Measurements from ENCODE around the gene CGB1. TPM values are rescaled to one million over a fixed set of nuclear protein-coding genes. Genes with fewer than 3 reads are reported as not detected.

Gene CGB1
- total and polyA plus RNA-seq, 2 of the 13 experiments (the other 11 are each of a cell fraction or from before 2014, with no cell fraction given) = not detected

DNA sequence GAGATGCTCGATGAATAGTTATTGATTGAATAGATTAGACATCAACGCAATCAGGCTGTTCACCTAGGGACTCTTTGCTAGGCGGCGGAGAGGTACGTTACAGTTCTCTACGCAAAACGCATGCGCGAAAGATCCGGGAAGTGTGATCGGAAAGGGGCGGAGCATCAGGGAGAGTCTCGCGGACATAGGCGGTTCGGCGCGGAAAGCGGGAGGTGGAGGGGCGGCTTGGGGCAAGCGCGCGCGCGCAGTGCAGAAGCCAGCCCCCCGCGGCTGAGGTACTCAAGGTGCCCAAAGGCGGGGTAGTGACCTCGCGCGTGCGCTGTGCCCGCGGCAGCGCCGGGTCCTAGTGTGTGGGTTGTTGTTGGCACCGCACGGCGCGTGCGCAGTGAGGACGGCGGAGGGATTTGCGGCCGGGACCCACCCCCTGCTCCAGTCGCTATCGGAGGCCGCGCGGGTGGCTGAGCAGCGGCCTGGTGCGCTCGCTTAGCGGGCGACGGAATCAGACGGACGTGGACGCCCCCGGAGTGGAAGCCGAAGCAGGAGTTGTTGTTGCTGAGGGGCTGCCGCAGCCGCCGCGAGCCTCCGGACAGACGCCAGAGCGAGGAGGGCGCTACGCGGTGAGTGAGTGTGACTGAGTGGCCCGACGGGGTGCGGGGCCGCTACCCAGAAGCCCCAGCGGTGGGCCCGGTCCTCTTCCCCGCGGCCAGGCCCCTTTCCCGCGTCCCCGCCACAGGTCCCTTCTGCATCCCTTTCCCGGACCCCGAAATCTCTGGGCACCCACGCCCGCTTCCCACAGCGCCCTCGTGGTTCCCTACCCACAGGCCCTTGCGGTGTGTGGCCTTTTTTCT lies 48.5 kb upstream of the CGB1 start, which contains the start of gene SNRNP70 (continued):
- TF ChIP-seq, protein P1, sequence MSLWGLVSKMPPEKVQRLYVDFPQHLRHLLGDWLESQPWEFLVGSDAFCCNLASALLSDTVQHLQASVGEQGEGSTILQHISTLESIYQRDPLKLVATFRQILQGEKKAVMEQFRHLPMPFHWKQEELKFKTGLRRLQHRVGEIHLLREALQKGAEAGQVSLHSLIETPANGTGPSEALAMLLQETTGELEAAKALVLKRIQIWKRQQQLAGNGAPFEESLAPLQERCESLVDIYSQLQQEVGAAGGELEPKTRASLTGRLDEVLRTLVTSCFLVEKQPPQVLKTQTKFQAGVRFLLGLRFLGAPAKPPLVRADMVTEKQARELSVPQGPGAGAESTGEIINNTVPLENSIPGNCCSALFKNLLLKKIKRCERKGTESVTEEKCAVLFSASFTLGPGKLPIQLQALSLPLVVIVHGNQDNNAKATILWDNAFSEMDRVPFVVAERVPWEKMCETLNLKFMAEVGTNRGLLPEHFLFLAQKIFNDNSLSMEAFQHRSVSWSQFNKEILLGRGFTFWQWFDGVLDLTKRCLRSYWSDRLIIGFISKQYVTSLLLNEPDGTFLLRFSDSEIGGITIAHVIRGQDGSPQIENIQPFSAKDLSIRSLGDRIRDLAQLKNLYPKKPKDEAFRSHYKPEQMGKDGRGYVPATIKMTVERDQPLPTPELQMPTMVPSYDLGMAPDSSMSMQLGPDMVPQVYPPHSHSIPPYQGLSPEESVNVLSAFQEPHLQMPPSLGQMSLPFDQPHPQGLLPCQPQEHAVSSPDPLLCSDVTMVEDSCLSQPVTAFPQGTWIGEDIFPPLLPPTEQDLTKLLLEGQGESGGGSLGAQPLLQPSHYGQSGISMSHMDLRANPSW (CRISPR knock-in tag; IDR thresholded peaks at IDR 0.05; ENCODE audit: borderline replicate concordance) = no peak; the same call in 1 of the 2 replicates
- TF ChIP-seq, protein P2, sequence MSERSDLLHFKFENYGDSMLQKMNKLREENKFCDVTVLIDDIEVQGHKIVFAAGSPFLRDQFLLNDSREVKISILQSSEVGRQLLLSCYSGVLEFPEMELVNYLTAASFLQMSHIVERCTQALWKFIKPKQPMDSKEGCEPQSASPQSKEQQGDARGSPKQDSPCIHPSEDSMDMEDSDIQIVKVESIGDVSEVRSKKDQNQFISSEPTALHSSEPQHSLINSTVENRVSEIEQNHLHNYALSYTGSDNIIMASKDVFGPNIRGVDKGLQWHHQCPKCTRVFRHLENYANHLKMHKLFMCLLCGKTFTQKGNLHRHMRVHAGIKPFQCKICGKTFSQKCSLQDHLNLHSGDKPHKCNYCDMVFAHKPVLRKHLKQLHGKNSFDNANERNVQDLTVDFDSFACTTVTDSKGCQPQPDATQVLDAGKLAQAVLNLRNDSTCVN (CRISPR knock-in tag; IDR thresholded peaks at IDR 0.05; ENCODE audit: borderline replicate concordance) = peak; percentile 55
- 0 out of 2 replicates have a peak, but pooled peaks have one; percentile 27 for TF ChIP-seq ZNF747 (CRISPR knock-in tag; IDR thresholded peaks at IDR 0.05; ENCODE audit: borderline replicate concordance)
- TF ChIP-seq KLF9 (CRISPR knock-in tag; IDR thresholded peaks at IDR 0.05; ENCODE audit: low read depth) = peak; percentile 75; the same call in 1 of the 2 replicates
- TF ChIP-seq ZSCAN31 (CRISPR knock-in tag; IDR thresholded peaks at IDR 0.05; ENCODE audit: low read depth) = peak; percentile 81
- TF ChIP-seq, protein P3, sequence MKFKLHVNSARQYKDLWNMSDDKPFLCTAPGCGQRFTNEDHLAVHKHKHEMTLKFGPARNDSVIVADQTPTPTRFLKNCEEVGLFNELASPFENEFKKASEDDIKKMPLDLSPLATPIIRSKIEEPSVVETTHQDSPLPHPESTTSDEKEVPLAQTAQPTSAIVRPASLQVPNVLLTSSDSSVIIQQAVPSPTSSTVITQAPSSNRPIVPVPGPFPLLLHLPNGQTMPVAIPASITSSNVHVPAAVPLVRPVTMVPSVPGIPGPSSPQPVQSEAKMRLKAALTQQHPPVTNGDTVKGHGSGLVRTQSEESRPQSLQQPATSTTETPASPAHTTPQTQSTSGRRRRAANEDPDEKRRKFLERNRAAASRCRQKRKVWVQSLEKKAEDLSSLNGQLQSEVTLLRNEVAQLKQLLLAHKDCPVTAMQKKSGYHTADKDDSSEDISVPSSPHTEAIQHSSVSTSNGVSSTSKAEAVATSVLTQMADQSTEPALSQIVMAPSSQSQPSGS (CRISPR knock-in tag; IDR thresholded peaks at IDR 0.05) = peak; percentile 45
- no peak for TF ChIP-seq DPF2 (CRISPR knock-in tag; IDR thresholded peaks at IDR 0.05; ENCODE audit: borderline replicate concordance, low read depth)
- TF ChIP-seq, protein P4, sequence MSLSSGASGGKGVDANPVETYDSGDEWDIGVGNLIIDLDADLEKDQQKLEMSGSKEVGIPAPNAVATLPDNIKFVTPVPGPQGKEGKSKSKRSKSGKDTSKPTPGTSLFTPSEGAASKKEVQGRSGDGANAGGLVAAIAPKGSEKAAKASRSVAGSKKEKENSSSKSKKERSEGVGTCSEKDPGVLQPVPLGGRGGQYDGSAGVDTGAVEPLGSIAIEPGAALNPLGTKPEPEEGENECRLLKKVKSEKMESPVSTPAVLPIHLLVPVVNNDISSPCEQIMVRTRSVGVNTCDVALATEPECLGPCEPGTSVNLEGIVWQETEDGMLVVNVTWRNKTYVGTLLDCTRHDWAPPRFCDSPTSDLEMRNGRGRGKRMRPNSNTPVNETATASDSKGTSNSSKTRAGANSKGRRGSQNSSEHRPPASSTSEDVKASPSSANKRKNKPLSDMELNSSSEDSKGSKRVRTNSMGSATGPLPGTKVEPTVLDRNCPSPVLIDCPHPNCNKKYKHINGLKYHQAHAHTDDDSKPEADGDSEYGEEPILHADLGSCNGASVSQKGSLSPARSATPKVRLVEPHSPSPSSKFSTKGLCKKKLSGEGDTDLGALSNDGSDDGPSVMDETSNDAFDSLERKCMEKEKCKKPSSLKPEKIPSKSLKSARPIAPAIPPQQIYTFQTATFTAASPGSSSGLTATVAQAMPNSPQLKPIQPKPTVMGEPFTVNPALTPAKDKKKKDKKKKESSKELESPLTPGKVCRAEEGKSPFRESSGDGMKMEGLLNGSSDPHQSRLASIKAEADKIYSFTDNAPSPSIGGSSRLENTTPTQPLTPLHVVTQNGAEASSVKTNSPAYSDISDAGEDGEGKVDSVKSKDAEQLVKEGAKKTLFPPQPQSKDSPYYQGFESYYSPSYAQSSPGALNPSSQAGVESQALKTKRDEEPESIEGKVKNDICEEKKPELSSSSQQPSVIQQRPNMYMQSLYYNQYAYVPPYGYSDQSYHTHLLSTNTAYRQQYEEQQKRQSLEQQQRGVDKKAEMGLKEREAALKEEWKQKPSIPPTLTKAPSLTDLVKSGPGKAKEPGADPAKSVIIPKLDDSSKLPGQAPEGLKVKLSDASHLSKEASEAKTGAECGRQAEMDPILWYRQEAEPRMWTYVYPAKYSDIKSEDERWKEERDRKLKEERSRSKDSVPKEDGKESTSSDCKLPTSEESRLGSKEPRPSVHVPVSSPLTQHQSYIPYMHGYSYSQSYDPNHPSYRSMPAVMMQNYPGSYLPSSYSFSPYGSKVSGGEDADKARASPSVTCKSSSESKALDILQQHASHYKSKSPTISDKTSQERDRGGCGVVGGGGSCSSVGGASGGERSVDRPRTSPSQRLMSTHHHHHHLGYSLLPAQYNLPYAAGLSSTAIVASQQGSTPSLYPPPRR (CRISPR knock-in tag; IDR thresholded peaks at IDR 0.05; ENCODE audit: borderline replicate concordance) = 0 out of 2 replicates have a peak, but pooled peaks have one; percentile 13
- peak; percentile 86; the same call in 1 of the 2 replicates for TF ChIP-seq ZSCAN9 (CRISPR knock-in tag; IDR thresholded peaks at IDR 0.05; ENCODE audit: borderline replicate concordance)
- no peak for TF ChIP-seq ZNF136 (CRISPR knock-in tag; IDR thresholded peaks at IDR 0.05; ENCODE audit: low read depth)
- TF ChIP-seq SKI (IDR thresholded peaks at IDR 0.05; ENCODE audit: partially characterized antibody) = no peak
- TF ChIP-seq, protein P5, sequence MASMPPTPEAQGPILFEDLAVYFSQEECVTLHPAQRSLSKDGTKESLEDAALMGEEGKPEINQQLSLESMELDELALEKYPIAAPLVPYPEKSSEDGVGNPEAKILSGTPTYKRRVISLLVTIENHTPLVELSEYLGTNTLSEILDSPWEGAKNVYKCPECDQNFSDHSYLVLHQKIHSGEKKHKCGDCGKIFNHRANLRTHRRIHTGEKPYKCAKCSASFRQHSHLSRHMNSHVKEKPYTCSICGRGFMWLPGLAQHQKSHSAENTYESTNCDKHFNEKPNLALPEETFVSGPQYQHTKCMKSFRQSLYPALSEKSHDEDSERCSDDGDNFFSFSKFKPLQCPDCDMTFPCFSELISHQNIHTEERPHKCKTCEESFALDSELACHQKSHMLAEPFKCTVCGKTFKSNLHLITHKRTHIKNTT (CRISPR knock-in tag; IDR thresholded peaks at IDR 0.05) = no peak
- TF ChIP-seq RCOR2 (CRISPR knock-in tag; IDR thresholded peaks at IDR 0.05) = no peak
